Dedifferentiated amniotic fluid mesenchymal stem cell (primary cell): ENCODE results near the gene EREG.
"Not testable (repeated sequence)": the region's sequence is repeated elsewhere in the genome, so short reads cannot be mapped to it uniquely, and the experiment has no call there.

Source experiments
- DNase-seq: peaks from one replicate; pipeline ENCODE4 v3.0.0-alpha.2; 2016; ENCODE audit errors: extremely low spot score

Gene EREG

DNA sequence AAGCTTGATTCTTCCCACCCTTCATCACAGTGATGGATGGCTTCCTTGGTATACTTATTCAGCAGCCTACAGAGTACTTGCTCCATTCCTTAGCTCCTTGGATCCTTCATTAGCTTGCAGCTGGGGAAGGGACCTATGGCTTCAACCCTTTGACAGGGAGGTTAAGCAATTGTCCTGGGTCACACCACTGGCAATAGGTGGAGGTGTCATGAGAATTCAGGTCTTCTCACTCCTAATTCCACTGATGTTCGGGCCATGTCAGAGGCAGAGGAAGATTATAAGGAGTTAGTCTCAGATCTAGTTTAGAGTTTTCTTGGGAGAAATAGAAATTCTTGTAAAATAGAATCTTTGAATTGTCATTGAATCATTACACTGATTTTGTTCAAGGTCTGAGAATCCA is 24.5 kb downstream of the EREG start:
- no peak for DNase-seq

DNA sequence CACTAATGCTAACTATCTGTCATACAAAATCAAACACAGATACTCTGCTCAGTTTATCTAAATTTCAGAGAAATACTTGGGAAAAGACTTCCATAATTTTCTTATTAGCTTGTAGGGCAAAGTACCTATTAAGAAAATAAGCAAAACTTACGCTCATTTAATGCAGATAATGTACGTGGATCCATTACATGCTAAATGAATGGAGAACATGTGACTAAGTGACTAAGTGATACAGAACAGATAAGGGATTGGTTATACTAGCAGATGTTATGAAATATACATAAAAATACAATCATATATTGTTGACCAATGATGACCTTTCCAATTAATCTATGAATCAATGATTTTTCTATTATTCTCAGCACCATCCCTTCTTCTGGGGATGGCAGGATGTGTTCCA is 25.7 kb downstream of the EREG start:
- no peak for DNase-seq

DNA sequence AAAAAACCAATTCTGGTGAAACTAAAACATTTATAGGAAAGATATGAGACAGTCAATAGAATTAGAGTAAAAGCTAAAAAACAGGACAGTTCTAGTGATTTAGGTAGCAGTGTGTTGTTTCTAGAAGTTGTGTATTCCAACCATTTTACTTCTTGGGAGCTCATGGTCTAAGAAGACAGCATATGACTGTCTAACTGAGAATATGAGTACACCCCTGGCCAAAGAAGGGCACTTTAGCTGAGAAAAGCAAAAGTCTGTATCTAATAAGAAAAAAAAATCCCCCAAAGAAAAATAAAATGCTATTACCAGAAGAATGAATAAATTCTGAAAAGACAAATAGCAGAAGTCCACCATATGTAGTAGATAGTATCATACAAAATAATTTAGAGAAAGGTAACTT is 26.4 kb downstream of the EREG start:
- no peak for DNase-seq

DNA sequence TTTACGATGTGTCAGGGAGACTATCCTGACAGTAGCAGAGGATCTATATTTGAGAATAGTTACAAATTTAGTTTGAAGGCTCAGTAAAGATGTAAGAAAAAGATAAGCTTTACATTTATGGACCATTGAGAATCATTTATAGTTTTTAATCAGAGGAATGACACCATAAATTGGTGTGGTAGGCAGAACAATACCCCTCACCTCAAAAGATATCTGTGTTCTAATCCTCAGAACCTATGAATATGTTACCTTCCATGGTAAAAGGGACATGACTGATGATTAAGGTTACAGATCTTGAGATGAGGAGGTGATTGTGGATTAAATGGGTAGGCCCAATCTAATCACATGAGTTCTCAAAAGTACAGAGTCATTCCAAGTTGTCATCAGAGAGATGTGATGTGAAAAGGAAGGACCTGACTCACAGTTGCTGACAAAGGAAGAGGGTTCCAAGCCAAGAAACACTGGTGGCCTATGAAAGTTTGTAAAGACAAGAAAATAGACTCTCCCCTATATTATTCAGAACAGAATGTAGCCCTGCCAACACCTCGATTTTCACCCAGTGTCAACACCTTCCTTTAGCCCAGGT is 27.0 kb downstream of the EREG start:
- DNase-seq, result no peak

DNA sequence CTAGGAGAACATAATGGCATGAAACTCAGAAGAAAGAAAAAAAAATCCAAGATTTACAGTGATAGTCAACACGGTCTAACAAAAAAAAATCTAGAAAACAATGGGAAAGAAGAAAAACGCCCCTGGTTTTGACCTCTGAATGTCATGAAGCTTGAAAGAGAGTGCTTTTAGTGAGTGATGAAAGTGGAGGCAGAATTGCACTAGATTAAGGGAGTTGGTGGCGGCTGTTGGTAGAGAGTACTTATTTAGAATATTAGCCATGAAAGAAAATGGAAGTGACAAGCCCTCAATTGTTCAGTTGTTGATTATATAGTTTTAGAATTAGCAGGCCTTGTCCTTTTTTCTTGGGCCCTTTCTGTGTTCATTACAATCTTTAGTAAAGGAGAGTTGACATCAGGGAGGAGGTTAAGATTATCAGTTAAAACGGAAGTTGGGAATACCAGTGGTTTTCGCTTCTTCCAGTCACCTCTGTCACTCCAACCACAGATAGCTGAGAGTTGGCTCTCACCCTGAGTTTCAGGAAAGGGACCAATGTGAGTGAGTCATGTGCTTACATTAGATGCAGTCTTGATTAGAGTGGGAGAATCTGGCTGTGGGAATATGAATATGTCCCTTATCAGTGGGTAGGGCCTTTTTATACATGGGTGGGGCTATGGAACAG is 29.7 kb downstream of the EREG start:
- no peak for DNase-seq

DNA sequence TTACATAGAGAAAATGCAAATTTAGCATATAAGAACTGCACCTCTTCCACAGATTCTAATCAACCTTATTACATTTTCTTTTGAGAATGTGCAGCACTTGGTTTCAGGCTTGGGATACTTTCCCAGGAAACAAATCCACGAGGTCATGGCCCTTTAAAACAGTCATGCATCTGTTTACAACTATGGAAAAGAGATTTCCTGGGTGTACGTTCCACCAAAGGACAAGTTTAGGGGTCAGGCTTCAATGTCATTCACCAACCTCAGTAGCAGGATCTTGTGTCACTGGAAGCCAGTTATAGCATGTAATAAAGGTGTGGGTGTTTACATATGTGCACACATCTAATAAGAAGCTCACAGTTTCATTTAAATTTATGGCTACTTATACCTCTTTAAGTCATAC is 30.7 kb downstream of the EREG start:
- no peak for DNase-seq

DNA sequence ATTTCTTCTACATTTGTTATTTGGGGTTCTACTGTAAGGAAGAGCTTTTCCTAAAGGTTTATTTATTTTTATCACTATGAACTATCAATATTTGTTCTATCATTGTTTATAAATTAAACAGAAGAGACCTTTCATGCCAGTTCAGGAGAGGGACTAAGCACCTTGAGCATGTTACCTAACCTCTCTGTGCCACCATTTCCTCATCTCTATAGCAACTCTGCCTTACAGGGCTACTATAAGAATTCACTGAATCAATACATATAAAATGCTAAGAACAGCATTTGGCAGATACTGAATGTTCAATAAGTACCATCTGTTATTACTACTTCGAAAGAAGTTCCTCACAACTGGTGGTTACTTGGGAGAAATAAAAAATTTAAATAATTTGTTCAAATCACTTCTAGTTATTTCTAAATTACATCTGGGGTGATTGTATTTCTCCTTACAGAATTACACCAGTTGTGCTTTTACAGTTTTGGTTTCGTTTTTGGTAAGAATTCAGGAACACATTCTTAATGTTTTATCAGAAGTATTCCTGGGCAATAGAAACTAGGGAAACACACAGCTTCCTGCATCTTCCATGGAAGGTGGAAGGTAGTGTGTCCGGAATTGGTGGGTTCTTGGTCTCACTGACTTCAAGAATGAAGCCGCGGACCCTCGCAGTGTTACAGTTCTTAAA is 32.9 kb downstream of the EREG start:
- no peak for DNase-seq

DNA sequence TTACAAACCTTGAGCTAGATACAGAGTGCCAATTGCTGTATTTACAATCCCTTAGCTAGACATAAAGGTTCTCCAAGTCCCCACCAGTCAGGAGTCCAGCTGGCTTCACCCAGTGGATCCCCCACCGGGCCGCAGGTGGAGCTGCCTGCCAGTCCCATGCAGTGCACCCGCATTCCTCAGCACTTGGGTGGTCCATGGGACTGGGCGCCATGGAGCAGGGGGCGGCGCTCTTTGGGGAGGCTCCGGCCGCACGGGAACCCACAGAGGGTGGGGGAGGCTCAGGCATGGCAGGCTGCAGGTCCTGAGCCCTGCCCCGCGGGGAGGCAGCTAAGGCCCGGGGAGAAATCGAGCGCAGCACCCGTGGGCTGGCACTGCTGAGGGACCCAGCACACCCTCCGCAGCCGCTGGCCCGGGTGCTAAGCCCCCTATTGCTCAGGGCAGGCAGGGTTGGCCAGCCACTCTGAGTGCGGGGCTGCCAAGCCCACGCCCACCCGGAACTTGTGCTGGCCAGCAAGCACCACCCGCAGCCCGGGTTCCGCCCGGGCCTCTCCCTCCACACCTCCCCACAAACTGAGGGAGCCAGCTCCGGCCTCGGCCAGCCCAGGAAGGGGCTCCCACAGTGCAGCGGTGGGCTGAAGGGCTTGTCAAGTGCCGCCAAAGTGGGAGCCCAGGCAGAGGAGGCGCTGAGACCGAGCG is 34.1 kb downstream of the EREG start:
- DNase-seq, result not testable (repeated sequence)

DNA sequence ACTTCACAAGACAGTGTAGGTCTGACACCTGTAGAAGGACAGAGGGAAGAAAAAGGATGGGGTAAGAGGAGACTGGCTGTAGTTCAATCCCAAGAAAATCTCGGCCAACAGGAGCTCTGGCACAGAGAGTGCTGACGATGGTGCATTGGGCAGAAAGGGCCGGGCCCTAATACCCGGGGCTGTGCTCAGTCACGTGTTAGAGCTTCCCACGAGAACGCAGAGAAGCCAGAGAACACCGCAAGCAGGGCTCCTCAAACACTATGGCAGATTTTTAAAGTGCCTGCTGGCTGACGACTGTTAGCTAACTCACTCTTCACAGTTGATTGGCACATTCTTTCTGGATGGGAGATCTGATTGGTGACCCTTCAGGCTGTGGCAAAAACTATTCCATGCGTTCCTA is 35.5 kb downstream of the EREG start:
- DNase-seq, result no peak

DNA sequence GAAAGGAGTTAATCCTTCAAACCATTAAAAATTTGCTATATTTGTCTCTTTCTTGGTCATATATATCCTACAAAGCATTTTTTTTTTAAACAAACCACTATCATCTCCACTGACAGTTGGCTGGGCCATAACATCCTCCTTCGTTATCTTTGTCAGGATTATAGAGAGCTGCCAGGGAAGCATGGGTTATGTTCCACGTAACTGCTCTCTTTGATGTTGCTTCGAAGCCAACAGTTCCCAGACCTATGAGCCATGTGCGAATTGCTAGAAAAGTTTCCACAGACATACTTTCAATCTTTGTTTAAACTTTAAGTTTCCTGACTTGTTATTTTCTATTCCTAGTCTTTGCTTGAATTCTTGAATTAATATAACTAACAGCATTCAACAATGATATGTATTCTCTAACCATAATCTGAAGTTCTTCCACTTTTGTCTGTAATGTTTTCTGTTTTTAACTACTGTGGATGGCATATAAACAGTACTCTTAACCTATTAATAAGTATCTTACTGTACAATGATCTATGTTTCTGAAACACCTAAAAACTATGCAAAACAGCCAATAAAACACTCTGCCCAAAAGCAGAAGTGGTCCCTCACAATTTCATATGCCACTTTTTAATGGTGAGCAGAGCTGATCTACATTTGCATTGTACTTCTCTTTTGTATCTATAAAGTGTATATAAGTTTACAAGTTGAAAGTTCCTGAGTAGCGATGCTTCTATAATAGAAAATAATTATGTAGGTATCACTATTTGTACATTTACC is 37.9 kb downstream of the EREG start:
- no peak for DNase-seq

DNA sequence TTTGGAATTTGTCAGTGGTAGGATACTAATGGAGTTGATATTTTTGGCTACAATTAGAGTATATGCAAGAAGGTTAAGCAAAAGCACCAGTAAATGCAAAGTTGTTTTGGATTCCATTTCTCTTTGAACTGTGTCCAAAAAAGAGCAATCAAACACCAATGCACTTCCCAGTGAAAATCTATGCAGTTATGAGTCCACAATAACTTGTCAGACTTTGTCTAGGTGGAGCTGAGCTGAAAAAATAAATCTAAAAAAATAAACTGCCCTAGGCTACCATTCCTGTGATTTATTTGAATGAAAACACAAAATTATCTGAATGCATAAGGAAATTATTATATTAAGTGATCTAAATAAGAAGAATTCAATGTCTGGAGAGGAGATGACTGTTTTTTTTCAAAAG is 42.9 kb downstream of the EREG start:
- DNase-seq, result no peak

DNA sequence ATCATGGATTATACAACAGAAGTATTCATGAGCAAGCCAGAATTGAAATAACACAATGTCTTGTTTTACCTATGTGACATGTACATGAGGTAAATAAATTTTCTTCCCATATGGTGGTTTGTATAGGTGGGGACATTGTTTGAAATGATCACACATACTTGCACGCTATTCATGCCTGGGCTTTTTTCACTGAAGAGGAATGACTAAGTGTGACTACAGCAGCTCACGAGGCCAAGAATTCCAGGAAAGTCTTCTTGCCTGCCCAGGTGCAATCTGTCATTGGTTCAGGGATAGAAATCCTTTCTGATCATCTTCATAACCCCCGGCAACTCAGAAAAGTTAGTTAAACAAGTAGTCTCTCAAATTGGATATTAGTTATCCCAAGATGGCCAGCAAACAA is 43.7 kb downstream of the EREG start:
- DNase-seq, result no peak

DNA sequence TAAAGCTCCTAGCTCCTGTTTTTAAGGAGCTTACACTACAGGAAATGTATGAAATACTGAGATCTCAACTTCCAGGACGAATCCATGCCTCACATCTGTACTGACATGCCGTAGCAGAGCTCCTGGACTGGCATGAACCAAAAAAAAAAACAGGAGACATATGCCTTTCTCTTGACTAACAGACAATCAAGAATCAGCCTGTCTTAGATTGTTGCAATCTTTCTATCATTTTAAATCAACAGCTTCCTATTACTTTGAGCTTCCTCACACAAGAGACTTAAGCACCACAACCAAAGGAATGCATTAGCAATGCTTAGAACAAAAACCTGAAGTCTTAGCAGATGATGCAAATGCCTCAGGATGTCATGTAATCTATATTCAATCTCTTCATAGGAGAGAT is 45.3 kb downstream of the EREG start:
- peak; percentile 42 for DNase-seq

DNA sequence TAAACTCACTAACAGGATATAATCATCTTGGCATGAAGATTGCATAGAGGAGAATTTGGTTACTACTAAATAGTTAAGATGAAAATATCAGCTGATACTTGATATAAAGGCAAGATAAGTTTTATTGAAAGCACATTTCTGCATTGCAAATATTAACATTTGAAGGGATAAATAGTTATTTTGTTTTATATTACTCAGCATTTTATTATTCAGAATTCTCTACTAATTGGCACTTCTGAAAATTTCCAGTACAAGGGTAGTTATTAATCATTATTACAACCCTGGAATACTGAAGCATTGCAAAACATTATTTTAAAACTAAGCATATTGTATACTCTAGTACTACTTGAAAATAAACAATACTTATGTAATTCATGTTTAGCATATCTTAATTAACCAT is 47.3 kb downstream of the EREG start:
- DNase-seq, result no peak

DNA sequence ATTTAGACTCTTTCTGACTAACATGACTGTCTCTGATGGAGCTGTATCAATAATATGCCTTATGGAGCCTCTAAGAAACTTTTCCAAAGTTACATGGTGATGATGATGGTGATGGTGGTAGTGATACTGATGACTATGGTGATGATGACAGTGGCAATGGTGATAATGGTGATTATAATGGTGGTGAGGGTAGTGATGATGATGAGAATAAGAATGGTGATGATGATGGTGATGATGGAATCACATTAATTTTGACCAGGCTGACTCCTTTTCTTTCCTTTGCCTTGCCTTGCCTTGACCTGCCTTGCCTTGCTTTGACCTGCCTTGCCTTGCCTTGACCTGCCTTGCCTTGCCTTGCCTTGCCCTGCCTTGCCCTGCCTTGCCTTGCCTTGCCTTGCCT is 48.3 kb downstream of the EREG start:
- DNase-seq, result no peak

DNA sequence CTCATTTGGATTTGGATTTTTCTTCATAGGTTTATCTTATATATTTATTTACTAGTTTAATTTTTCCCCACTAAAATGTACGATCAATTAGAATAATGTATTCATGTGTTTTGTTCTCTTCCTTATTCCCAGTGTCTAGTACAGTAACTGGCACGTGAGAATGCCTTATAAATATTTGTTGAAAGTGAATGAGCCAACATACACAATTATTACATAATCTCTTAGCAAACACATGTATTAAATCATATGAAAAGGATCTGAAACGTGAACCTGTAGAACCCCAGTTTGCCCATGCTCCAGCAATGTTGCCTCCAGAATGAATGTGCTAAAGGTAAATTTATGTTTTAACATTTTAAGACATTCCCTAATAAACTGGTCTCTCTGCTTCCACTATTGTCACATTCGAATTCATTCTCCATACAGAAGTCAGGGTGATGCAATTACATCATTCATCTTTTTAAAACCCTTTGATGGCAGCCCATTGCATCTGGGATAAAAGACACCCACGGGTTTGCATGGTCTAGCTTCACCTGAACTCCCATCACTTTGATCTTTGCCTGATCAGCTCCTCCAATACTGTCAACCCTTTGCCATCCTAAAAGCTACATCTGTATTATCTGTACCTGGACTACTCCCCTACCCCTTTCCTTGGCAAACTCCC is 49.3 kb downstream of the EREG start:
- no peak for DNase-seq

DNA sequence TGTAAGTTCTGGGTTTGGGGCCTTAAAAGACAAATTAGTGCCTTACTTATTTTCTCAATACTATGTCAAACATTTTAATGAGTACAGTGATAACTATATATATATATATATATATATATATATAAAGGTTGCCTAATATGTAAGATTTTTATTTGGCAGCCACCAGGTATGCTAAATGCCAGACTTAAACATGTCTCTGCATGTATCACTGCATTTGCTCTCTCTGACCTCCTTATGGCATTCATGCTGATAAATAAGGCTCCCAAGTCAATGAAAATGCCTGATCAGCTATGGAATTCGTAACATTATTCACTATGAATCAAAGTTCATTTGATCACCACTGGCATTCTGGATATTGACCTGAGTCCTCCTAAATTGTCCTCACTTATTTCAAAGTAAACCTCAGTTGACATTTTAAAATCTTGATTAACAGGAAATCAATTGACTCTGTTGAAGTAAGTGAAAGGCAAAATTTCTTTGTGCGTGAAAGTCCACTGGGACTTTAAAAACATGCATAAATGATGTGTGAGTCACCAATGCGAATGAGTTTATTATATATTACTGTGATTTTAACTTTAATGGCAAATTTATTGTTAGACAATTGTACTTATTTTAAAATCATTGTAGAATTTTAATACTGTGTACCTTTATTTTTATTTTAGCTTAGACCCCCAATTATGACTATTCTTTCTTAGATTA is 50.8 kb downstream of the EREG start:
- no peak for DNase-seq

DNA sequence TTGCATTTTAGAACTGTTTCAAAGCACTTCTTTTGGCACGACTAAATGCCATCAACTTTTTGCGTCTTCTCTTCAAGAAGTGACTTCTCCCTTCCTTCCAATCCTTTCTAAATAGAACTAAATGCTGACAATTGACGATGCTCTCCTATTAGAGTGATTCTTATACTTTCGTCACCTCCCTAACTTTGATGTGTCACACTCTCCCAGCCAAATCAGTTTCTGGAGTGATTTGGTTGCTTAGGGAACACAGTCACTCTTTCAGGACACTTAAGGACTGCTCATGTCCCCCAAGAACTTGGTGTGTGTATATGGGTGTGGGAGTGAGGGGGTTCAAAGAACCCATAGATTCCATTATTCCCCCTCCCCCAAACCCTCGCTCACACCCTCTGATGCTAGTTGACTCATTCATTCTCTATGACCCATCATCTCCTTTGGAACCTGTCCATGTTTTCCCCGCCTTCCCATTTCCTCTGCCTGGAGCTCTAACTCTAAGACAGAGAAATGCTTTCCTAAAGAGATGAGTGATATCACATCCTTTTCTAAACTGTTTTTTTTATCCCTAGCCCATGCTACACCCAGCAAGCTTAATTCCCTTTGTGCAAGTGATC is 53.2 kb downstream of the EREG start:
- DNase-seq, result peak; percentile 51

DNA sequence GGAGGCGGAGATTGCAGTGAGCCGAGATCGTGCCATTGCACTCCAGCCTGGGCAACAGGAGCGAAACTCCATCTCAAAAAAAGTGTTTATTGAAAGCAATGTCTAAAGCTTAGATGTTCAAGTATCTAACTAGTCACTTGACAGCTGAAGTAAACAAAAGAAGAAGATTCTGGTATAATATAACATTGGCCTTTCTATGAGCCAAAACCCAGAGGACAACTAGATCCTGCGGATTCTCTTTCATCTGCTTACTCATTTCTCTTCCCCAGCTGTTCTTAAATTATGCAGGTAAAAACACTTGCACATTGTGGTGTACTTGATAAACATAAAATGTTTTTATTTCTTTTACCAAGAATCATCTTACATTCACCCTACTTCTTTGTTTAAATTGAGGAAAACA is 55.9 kb downstream of the EREG start:
- DNase-seq, result no peak

DNA sequence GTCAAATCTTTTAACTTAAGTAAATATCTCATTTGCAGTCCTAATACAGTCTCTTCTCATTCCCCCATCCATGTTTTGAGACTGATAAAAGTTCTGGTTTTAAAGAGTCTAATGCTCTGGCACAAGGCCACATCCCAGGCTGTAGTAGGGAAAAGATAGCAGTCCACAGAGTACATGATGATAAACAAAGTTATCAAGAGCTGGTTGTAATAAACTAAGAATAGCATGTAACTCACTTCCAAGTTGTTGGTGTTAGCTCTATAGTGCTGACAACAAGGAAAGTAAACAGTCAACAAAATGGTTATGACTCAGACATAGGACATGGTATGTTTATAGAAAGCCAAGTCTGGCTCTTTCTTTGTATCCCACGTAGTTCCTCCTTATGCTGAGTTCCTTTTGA is 58.2 kb downstream of the EREG start:
- peak; percentile 29 for DNase-seq

DNA sequence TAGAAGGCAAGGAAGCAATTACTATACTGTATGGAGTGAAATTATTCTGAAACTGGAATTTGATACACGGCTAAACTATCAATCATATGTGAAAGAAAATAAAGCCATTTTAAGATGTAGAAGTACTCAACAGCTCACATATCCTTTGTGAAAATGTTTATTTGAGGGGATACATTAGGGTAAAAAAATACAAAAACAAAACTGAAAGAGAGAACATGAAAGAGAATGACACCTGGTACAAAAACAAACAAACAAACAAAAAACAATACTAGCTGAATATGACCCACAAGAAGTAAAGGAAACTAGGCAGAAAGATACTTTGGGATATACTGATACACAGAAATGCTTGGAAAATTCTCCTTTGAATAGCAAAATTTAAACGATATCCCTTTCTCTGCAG is 59.2 kb downstream of the EREG start:
- no peak for DNase-seq
